HEK293T (cell line): Measurements from ENCODE around the gene VWA8.

Source experiments
- BHLHE40 ChIP-seq: fragments of 450-650 bp; IDR thresholded peaks from 2 replicates; pipeline ENCODE4 v1.6.1; 2016; ENCODE audit warnings: mild to moderate bottlenecking, moderate library complexity, borderline replicate concordance
- ELF4 ChIP-seq: fragments of 450-650 bp; IDR thresholded peaks from 2 replicates; pipeline ENCODE4 v1.6.1; 2017; ENCODE audit warnings: antibody characterized with exemption
- FOXA1 ChIP-seq: fragments of 450-650 bp; IDR thresholded peaks from 2 replicates; pipeline ENCODE4 v1.6.1; 2016; ENCODE audit warnings: mild to moderate bottlenecking
- FOXK2 ChIP-seq: fragments of 450-650 bp; IDR thresholded peaks from 2 replicates; pipeline ENCODE4 v1.6.1; 2016; ENCODE audit warnings: mild to moderate bottlenecking
- FOXM1 ChIP-seq: fragments of 450-650 bp; IDR thresholded peaks from 2 replicates; pipeline ENCODE4 v1.6.1; 2017; ENCODE audit warnings: mild to moderate bottlenecking, borderline replicate concordance
- L3MBTL2 ChIP-seq: fragments of 450-650 bp; conservative IDR thresholded peaks from 2 replicates; pipeline ENCODE4 v1.6.1; 2016; ENCODE audit warnings: mild to moderate bottlenecking
- LEF1 ChIP-seq: fragments of 450-650 bp; IDR thresholded peaks from 2 replicates; pipeline ENCODE4 v1.6.1; 2017; ENCODE audit warnings: mild to moderate bottlenecking, borderline replicate concordance
- NFRKB ChIP-seq: fragments of 450-650 bp; IDR thresholded peaks from 2 replicates; pipeline ENCODE4 v1.6.1; 2016; ENCODE audit warnings: mild to moderate bottlenecking, moderate library complexity
- TARDBP ChIP-seq: fragments of 450-650 bp; IDR thresholded peaks from 2 replicates; pipeline ENCODE4 v1.6.1; 2016
- ZNF384 ChIP-seq: fragments of 450-650 bp; IDR thresholded peaks from 2 replicates; pipeline ENCODE4 v1.6.1; 2016

- TF ChIP-seq FOXA1 (no peak), BHLHE40 (no peak), ELF4 (no peak), TARDBP (no peak), FOXK2 (no peak), LEF1 (no peak), ZNF384 (no peak), FOXM1 (no peak), L3MBTL2 (no peak), NFRKB (no peak)
These were observed 5.8 kb upstream of the VWA8 start for GRCh38 chr13:41966671-41967070.
